Measurements from ENCODE around the gene ATF1.

- TF ChIP-seq CTCF (IDR thresholded peaks at IDR 0.05; ENCODE audit: low read length) = no peak
- no peak for TF ChIP-seq EZH2 (IDR thresholded peaks at IDR 0.05; ENCODE audit: borderline replicate concordance, low read length)
Measured at GRCh38 chr12:50778663-50779590, 15.0 kb downstream of the ATF1 start.

All from OCI-LY1 (cell line).